Retinal pigment epithelial cell (primary cell): Measurements from ENCODE around the gene PRXL2A.
A peak's percentile ranks its signal among the peaks of the same experiment; 100 is the strongest.

Experiments used
- DNase-seq: peaks from one replicate; pipeline ENCODE4 v3.0.0-alpha.2; 2010; ENCODE audit warnings: low read depth
- H3K4me3 ChIP-seq: 2 replicates; pipeline ENCODE4 v1.5.1; 2011; ENCODE audit warnings: mild to moderate bottlenecking, low read length, control low read depth, moderate library complexity
- TF ChIP-seq, protein P1 (sequence below): conservative IDR thresholded peaks from 2 replicates; pipeline ENCODE4 v1.5.1; 2011; ENCODE audit warnings: low read depth, low read length, control low read depth, inconsistent platforms

The PRXL2A gene

DNA sequence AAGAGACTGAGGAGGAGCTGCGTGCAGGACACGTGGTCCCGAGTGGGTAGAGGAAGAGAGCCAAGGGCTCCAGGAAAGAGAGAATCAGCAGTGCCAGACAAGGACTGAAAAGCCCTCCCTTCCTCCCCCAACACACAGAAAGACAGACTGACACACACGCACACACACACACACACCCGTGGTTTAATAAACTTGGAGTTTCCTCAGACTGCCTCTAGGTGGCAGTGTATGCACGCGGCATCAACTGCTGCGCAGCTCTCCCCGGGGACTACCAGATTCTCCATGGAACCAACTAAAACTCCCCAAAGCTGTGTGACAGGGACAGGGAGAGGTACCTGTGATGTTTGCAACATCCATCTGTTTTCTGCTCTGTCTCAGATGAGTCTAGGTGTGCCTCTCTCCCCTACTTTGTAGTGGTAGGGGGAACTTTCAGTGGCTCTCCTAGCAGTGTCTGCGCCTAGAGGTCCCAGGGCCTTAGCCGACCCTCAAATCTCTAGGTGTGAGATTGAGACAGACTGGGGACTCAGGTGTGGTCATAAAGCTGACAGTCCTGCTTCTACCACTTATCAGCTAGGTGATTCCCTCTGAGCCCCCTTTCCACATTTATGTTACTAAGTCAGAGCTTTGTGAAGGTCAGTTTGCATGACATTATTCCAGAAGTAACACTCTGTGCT lies 36.4 kb downstream of the PRXL2A start:
- TF ChIP-seq, protein P1, sequence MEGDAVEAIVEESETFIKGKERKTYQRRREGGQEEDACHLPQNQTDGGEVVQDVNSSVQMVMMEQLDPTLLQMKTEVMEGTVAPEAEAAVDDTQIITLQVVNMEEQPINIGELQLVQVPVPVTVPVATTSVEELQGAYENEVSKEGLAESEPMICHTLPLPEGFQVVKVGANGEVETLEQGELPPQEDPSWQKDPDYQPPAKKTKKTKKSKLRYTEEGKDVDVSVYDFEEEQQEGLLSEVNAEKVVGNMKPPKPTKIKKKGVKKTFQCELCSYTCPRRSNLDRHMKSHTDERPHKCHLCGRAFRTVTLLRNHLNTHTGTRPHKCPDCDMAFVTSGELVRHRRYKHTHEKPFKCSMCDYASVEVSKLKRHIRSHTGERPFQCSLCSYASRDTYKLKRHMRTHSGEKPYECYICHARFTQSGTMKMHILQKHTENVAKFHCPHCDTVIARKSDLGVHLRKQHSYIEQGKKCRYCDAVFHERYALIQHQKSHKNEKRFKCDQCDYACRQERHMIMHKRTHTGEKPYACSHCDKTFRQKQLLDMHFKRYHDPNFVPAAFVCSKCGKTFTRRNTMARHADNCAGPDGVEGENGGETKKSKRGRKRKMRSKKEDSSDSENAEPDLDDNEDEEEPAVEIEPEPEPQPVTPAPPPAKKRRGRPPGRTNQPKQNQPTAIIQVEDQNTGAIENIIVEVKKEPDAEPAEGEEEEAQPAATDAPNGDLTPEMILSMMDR, result peak; percentile 85
- no peak for DNase-seq

DNA sequence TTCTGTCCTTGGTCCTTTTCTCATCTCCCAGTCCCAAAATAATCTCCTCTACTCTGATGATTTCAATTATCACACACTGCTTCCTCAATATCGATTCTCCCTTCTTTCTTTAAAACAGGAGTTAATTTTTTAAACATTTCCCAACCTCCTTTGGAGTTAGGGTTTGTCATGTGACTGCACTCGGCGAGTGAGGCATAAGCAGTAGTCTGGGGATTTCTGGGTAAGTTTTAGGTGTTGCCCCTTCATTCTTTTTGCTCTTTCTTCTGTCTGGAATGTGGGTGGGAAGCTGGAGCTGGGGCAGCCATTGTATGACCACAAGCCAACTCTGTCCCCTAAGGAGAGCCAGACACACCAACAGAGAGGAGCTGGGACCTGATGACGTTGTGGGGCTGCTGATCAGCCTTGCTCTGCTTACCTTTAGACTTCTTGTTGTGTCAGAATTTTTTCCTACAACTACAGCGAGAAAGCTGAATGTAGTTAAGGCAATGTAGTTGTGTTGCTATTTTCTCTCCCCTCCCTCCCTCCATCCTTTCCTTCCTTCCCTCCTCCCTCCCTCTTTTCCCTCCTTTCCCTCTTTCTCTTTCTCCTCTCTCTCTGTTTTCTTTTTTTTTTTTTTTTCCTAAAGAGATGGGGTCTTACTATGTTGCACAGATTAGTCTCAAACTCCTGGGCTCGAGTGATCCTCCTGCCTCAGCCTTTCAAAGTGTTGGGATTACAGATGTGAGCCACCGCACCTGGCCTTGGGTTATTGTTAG lies 39.3 kb downstream of the PRXL2A start:
- DNase-seq, result no peak
- H3K4me3 ChIP-seq, result no peak overlapping the region
- TF ChIP-seq, protein P1, result no peak

More for the DNA sequence above, 36.4 kb downstream of the PRXL2A start:
- H3K4me3 ChIP-seq, result no peak overlapping the region

DNA sequence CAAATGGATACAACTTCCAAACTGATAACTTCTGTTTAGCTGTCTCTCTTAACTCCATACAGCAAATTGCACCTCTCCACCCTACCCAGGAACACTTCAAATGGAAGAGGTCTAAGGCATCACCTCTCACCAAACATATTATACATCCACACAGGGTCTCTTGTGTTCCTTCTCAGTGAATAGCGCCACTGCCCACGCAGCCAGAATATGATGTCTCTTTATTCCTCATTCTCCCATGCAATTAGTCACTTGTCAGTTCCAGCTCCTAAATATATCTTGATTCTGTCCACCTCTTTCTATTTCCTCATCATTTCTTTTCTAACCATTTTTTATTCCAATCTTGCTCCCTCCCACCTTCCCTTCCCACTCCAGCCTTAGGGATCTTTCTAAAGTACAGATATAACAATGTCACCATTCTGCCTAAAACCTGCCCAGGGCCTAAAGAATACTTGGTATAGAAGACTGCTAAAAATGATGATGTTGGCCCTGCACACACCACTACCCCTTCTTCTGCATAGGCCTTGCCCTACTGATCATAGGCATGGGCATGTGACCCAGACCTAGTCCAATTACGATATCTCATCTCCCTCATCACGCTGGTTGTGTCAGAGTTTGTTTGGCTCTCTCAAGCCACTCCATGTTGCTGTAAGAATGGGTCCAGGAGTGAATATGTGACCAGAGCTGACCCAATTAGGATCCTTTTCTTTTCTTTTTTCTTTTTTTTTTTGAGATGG lies 40.0 kb downstream of the PRXL2A start:
- DNase-seq, result no peak
- TF ChIP-seq, protein P1, result no peak
- H3K4me3 ChIP-seq, result no peak overlapping the region

DNA sequence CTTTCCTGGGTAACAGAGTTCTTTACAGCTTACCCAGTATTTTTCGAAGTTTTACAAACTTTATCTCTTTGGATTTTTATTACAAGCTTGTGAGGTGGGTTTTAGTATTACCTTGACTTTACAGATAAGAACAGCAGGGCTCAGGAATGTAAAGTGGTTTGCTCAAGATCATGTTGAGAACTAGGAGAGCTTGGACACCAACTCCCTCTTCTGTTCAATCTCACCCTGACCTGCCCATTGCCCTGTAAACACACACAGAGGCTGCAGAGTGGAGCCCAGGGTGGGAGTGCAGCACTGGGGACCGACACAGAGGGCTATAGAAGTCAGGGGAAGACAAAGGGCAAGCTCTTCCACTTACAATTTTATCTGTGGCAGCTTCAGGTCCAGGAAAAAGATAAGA lies 41.2 kb downstream of the PRXL2A start:
- no peak overlapping the region for H3K4me3 ChIP-seq

DNA sequence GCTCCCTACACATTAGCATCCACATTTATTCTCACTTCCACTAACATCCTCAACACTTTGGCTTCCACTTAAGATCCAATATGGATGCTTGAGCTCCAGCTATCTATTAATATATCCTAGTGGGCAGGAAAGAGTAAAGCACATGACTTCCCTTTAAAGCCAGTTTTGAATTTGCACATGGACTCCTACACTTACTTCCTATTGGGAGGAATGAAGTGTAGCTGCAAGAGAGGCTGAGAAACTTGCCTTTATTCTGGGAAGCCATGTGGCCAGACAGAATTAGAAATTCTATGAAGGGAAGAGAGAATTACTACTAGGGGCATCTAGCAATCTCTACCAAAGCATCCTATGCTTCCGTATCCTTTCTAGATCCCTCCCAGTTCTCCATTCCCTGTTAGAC lies 42.8 kb downstream of the PRXL2A start:
- TF ChIP-seq, protein P1, result no peak
- DNase-seq, result no peak
- H3K4me3 ChIP-seq, result no peak overlapping the region

More for the DNA sequence above, 41.2 kb downstream of the PRXL2A start:
- no peak for DNase-seq
- TF ChIP-seq, protein P1, result no peak

DNA sequence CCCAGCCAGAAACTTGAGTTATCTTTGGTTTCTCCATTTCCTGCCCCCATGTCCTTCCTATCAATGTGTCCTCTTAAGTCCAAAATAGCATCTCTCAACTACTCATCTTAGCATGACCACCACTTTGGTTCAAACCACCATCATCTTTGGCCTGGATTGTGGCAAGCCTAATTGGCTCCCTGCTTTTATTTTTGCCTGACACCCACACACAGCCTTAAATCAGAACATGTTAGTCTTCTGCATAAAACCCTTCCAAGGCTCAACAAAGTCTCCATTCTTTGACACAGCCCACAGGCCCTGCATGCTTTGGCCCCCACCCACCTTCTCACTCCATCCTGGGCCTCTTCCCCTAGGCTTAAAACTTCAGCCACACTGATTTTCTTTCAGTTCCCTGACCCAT lies 43.7 kb downstream of the PRXL2A start:
- DNase-seq, result no peak
- H3K4me3 ChIP-seq, result no peak overlapping the region
- TF ChIP-seq, protein P1, result no peak
